PFSK-1 (cell line): ENCODE results near the gene C12orf76.

Experiments
- FOXP2 ChIP-seq: optimal IDR thresholded peaks from 2 replicates; pipeline ENCODE3; 2011; ENCODE audit warnings: borderline replicate concordance, control low read depth, inconsistent platforms; ENCODE audit not compliant: insufficient read depth; ENCODE audit errors: extremely low read length, extremely low read depth
- POLR2AphosphoS5 ChIP-seq: IDR thresholded peaks from 2 replicates; pipeline ENCODE4 v1.6.1; 2012; ENCODE audit warnings: low read depth, mild to moderate bottlenecking, control low read depth, low read length, moderate library complexity
- SIN3A ChIP-seq: IDR thresholded peaks from 2 replicates; pipeline ENCODE4 v1.6.1; 2012; ENCODE audit warnings: mild to moderate bottlenecking, low read length, moderate library complexity, borderline replicate concordance; ENCODE audit not compliant: insufficient read depth
- TAF1 ChIP-seq: IDR thresholded peaks from 2 replicates; pipeline ENCODE4 v1.6.1; 2012; ENCODE audit warnings: low read length, control low read depth, borderline replicate concordance; ENCODE audit not compliant: insufficient read depth
- TF ChIP-seq, protein P1 (sequence below), 2 experiments: IDR thresholded peaks; 2 replicates each; pipeline versions ENCODE4 v1.6.1 to v1.8.0; 2011 to 2012; ENCODE audit warnings: low read depth in 2 of 2, low read length in 2 of 2, control low read depth in 1 of 2, inconsistent platforms in 1 of 2, mild to moderate bottlenecking in 1 of 2, moderate library complexity in 1 of 2; ENCODE audit not compliant: insufficient read depth in 1 of 2

The C12orf76 gene

DNA sequence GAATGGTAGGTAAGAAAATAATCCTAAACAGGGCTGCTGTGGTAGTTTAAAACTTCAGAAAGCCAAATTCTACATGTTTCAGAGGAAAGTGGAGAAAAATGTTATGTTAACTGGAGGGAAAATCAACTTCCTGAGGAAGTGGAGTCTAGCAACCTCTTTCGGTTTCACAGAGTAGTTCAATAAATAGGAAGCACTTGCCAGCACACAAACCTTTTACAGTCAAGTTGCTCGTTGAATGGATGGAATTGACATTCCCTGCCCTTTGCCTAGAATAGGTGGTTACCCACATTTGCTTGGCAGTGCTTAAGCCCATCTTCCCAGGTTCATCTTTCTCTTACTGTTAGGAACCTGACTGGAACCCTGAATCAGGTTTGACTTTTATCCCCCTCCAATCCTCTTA, 33.2 kb downstream of the C12orf76 start:
- no peak for TF ChIP-seq POLR2AphosphoS5
- no peak for TF ChIP-seq FOXP2
- TF ChIP-seq SIN3A, result no peak
- TF ChIP-seq, protein P1, sequence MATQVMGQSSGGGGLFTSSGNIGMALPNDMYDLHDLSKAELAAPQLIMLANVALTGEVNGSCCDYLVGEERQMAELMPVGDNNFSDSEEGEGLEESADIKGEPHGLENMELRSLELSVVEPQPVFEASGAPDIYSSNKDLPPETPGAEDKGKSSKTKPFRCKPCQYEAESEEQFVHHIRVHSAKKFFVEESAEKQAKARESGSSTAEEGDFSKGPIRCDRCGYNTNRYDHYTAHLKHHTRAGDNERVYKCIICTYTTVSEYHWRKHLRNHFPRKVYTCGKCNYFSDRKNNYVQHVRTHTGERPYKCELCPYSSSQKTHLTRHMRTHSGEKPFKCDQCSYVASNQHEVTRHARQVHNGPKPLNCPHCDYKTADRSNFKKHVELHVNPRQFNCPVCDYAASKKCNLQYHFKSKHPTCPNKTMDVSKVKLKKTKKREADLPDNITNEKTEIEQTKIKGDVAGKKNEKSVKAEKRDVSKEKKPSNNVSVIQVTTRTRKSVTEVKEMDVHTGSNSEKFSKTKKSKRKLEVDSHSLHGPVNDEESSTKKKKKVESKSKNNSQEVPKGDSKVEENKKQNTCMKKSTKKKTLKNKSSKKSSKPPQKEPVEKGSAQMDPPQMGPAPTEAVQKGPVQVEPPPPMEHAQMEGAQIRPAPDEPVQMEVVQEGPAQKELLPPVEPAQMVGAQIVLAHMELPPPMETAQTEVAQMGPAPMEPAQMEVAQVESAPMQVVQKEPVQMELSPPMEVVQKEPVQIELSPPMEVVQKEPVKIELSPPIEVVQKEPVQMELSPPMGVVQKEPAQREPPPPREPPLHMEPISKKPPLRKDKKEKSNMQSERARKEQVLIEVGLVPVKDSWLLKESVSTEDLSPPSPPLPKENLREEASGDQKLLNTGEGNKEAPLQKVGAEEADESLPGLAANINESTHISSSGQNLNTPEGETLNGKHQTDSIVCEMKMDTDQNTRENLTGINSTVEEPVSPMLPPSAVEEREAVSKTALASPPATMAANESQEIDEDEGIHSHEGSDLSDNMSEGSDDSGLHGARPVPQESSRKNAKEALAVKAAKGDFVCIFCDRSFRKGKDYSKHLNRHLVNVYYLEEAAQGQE (IDR thresholded peaks at IDR 0.05; ENCODE audit: insufficient read depth in 1 of 2, low read depth in 2 of 2, low read length in 2 of 2), result no peak
- no peak for TF ChIP-seq TAF1

DNA sequence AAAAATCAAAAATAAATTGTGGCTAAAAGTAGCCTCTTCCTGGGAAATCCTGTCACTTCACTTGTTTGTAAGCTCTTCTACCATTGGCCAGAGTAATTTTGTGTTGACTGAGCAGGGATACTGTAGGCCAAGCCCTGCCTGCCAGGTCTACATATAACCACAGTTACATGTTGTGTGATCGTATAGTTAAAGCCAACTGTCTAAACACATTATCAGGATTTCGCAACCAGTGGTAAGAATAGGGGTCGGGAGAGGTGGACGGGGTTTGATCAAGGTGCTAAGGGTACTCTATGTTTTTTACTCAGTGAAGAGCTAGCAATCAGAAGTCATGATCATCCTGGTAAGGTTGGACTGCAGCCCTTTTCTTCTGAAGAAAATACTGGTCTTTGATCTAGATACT, 35.7 kb downstream of the C12orf76 start:
- TF ChIP-seq POLR2AphosphoS5 (no peak), TAF1 (no peak)

DNA sequence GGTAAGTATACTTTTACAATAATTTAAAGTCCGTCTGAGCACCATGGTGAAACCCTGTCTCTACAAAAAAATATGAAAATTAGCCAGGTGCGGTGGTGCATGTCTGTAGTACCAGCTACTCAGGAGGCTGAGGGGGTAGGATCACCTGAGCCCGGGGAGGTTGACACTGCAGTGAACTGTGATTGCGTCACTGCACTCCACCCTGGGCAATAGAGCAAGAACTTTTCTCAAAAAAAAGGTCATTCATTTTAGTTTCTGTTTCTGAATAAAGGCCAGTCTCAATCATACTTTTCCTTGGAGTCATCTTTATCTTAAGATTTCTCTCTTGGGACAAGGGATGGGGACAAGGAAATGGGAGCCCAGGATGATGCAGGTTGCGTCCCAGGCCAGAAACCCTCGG, 36.2 kb downstream of the C12orf76 start:
- no peak for TF ChIP-seq TAF1
- TF ChIP-seq SIN3A, result no peak
- TF ChIP-seq POLR2AphosphoS5, result no peak
- TF ChIP-seq, protein P1 (IDR thresholded peaks at IDR 0.05; ENCODE audit: insufficient read depth in 1 of 2, low read depth in 2 of 2, low read length in 2 of 2), result no peak
- no peak for TF ChIP-seq FOXP2

DNA sequence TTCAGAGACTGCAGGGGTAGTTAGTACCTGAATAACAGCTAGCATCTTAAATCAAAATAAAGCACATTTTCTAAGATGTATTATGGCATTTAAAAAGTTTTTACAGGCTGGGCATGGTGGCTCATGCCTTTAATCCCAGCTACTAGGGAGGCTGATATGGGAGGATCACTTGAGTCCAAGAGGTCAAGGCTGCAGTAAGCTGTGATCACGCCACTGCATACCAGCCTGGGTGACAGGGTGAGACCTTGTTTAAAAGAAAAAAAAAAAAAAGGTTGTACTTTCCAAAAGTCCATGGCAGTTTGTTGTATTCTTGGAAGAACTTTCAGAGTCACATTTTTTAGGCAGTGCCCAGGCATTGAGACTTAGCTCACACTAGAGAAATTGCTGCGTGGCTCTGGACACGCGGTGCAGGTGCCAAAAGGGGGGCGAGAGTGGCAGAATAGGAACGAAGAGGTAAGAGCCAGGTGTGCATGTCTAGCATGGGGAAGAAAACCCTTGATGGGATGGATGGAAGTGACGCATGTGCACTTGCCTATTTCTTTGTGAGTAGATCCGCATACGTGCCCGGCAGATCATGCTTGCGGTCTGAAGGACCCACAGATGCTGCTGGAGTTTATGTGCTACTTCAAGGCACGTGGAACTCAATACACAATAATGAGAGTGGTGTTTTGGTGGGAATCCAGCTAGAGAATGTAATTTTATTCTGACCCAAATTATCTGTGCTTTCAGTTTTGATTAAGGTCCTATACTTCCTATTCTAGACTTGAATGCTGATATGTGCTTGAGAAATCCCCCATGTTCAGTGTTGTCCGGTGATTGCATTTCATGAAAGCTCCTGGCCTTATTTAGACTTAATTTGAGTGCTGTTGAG, 37.2 kb downstream of the C12orf76 start:
- no peak for TF ChIP-seq POLR2AphosphoS5
- TF ChIP-seq, protein P1 (IDR thresholded peaks at IDR 0.05; ENCODE audit: insufficient read depth in 1 of 2, low read depth in 2 of 2, low read length in 2 of 2), result no peak
- no peak for TF ChIP-seq SIN3A
- no peak for TF ChIP-seq TAF1
- no peak for TF ChIP-seq FOXP2

DNA sequence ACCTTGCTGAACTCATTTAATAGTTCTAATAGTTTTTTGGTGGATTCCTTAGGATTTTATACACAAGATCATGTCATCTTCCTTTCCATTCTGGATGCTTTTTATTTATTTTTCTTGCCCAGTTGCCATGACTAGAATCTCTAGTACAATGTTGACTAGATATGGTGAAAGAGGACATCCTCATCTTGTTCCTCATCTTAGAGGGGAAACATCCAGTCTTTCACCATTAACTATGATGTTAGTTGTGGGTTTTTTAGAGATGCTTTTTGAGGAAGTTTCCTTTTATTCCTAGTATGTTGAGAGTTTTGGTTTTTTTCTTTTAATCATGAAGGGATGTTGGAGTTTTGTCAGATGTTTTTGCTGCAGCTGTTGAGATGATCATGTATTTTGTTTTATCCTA, 40.4 kb downstream of the C12orf76 start:
- no peak for TF ChIP-seq TAF1
- TF ChIP-seq, protein P1 (IDR thresholded peaks at IDR 0.05; ENCODE audit: insufficient read depth in 1 of 2, low read depth in 2 of 2, low read length in 2 of 2), result no peak
